IMR-90 (cell line): ENCODE measurements around the gene TMEM170A. TPM values are rescaled to one million over a fixed set of nuclear protein-coding genes. Genes with fewer than 3 reads are reported as not detected.

Experiments
- ATAC-seq: fragments of 200-7000 bp; cut with Tn5 transposase; 2 replicates; pipeline ENCODE4 v1.9.1; 2020; ENCODE audit warnings: low read depth, mild to moderate bottlenecking, moderate library complexity
- BruUV-seq: library from RNA; stranded (reverse); fragments of 400-500 nt; replicated peaks from 2 replicates; lab custom pipeline; 2021; lab: Mats Ljungman, UMichigan
- CTCF ChIA-PET: fragments of 300-600 bp; formaldehyde crosslinking; extraction: SDS; loops from one replicate; lab custom pipeline; 2021; ENCODE audit warnings: antibody characterized with exemption; lab: Yijun Ruan, JAX
- POLR2A ChIA-PET: fragments of 300-600 bp; sonication (Branson Sonifier 250); formaldehyde crosslinking; loops from one replicate; lab custom pipeline; 2022; ENCODE audit warnings: antibody characterized with exemption; ENCODE audit not compliant: unreplicated experiment; lab: Charles Lee
- DNase-seq: peaks from one replicate; pipeline ENCODE4 v3.0.0; 2013
- H2AFZ ChIP-seq: replicated peaks from 2 replicates; pipeline ENCODE3; 2013; ENCODE audit warnings: low read length, mild to moderate bottlenecking; ENCODE audit not compliant: poor library complexity
- H2AK5ac ChIP-seq: 2 replicates; pipeline ENCODE4 v1.6.1; 2013; ENCODE audit warnings: low read depth, low read length, inconsistent platforms
- H2AK9ac ChIP-seq: replicated peaks from 2 replicates; pipeline ENCODE3; 2013; ENCODE audit warnings: mild to moderate bottlenecking, low read depth, low read length, moderate library complexity; ENCODE audit not compliant: poor library complexity
- H2BK120ac ChIP-seq: 2 replicates; pipeline ENCODE4 v1.6.1; 2013; ENCODE audit warnings: low read depth, low read length, inconsistent platforms
- H2BK15ac ChIP-seq: 3 replicates; pipeline ENCODE4 v1.6.1; 2013; ENCODE audit warnings: low read depth, low read length, inconsistent platforms
- H2BK20ac ChIP-seq: 2 replicates; pipeline ENCODE4 v1.6.1; 2013; ENCODE audit warnings: low read depth, mild to moderate bottlenecking, inconsistent platforms, low read length, moderate library complexity
- H2BK5ac ChIP-seq: 2 replicates; pipeline ENCODE4 v1.6.1; 2013; ENCODE audit warnings: mild to moderate bottlenecking, low read depth, low read length, inconsistent platforms; ENCODE audit not compliant: poor library complexity, severe bottlenecking
- H3K14ac ChIP-seq: replicated peaks from 2 replicates; pipeline ENCODE4 v1.6.1; 2013; ENCODE audit warnings: low read depth, low read length, inconsistent platforms
- H3K18ac ChIP-seq: 2 replicates; pipeline ENCODE4 v1.6.1; 2013; ENCODE audit warnings: low read depth, low read length, control low read depth
- H3K23ac ChIP-seq: 2 replicates; pipeline ENCODE4 v1.6.1; 2013; ENCODE audit warnings: low read depth, low read length, inconsistent platforms
- H3K27ac ChIP-seq: 2 replicates; pipeline ENCODE4 v1.5.1; 2013; ENCODE audit warnings: mild to moderate bottlenecking, control low read depth, low read length; ENCODE audit not compliant: insufficient read depth
- H3K27me3 ChIP-seq: 2 replicates; pipeline ENCODE4 v1.6.1; 2013; ENCODE audit warnings: low read length; ENCODE audit not compliant: control insufficient read depth, insufficient read depth
- H3K36me3 ChIP-seq: 2 replicates; pipeline ENCODE4 v1.6.1; 2013; ENCODE audit warnings: low read length, mixed read lengths; ENCODE audit not compliant: control insufficient read depth, insufficient read depth
- H3K4ac ChIP-seq: 2 replicates; pipeline ENCODE4 v1.6.1; 2013; ENCODE audit warnings: low read depth, low read length, inconsistent platforms
- H3K4me1 ChIP-seq: 2 replicates; pipeline ENCODE4 v1.6.1; 2013; ENCODE audit warnings: low read length, mixed read lengths; ENCODE audit not compliant: control insufficient read depth, insufficient read depth
- H3K4me2 ChIP-seq: 2 replicates; pipeline ENCODE4 v1.6.1; 2013; ENCODE audit warnings: low read depth, mild to moderate bottlenecking, control low read depth, low read length, moderate library complexity
- H3K4me3 ChIP-seq: 2 replicates; pipeline ENCODE4 v1.5.1; 2013; ENCODE audit warnings: low read depth, mild to moderate bottlenecking, control low read depth, low read length, moderate library complexity; ENCODE audit not compliant: insufficient read depth
- H3K56ac ChIP-seq: 2 replicates; pipeline ENCODE4 v1.6.1; 2013; ENCODE audit warnings: low read length, inconsistent platforms; ENCODE audit not compliant: insufficient read depth; ENCODE audit errors: extremely low read depth
- H3K79me1 ChIP-seq, 2 experiments: 2 replicates each; pipeline ENCODE4 v1.6.1; 2013; ENCODE audit warnings: low read length in 2 of 2, inconsistent platforms in 1 of 2, low read depth in 1 of 2
- H3K9ac ChIP-seq: 2 replicates; pipeline ENCODE4 v1.6.1; 2013; ENCODE audit warnings: low read depth, low read length, control low read depth
- H3K9me1 ChIP-seq: 2 replicates; pipeline ENCODE4 v1.6.1; 2013; ENCODE audit warnings: low read length, inconsistent platforms; ENCODE audit not compliant: insufficient read depth
- H3K9me3 ChIP-seq: 2 replicates; pipeline ENCODE4 v1.6.1; 2013; ENCODE audit warnings: low read length; ENCODE audit not compliant: control insufficient read depth, insufficient read depth
- H4K20me1 ChIP-seq: 2 replicates; pipeline ENCODE4 v1.6.1; 2013; ENCODE audit warnings: low read length, inconsistent platforms; ENCODE audit not compliant: insufficient read depth
- H4K5ac ChIP-seq: 2 replicates; pipeline ENCODE4 v1.6.1; 2013; ENCODE audit warnings: mild to moderate bottlenecking, low read depth, low read length, control low read depth
- H4K8ac ChIP-seq, 2 experiments: 2 replicates each; pipeline ENCODE4 v1.6.1; 2013; ENCODE audit warnings: low read depth in 2 of 2, low read length in 2 of 2, control low read depth in 1 of 2, inconsistent platforms in 1 of 2
- H4K91ac ChIP-seq: 2 replicates; pipeline ENCODE4 v1.6.1; 2013; ENCODE audit warnings: low read depth, low read length, inconsistent platforms; ENCODE audit not compliant: insufficient read depth
- BHLHE40 ChIP-seq: fragments of 150-350 bp; IDR thresholded peaks from 2 replicates; pipeline ENCODE4 v1.6.1; 2016; ENCODE audit warnings: mild to moderate bottlenecking, low read depth, low read length
- CEBPB ChIP-seq: IDR thresholded peaks from 2 replicates; pipeline ENCODE4 v1.6.1; 2012; ENCODE audit warnings: low read depth, low read length, improper control_type of control experiment
- CHD1 ChIP-seq: IDR thresholded peaks from 2 replicates; pipeline ENCODE4 v1.6.1; 2012; ENCODE audit warnings: low read depth, low read length, improper control_type of control experiment
- MAFK ChIP-seq: IDR thresholded peaks from 2 replicates; pipeline ENCODE4 v1.6.1; 2012; ENCODE audit warnings: low read depth, low read length, improper control_type of control experiment
- MAZ ChIP-seq: IDR thresholded peaks from 2 replicates; pipeline ENCODE4 v1.6.1; 2012; ENCODE audit warnings: low read depth, mild to moderate bottlenecking, low read length, improper control_type of control experiment, moderate library complexity, borderline replicate concordance
- MXI1 ChIP-seq: IDR thresholded peaks from 2 replicates; pipeline ENCODE4 v1.6.1; 2012; ENCODE audit warnings: low read depth, mild to moderate bottlenecking, low read length, moderate library complexity, borderline replicate concordance
- NFE2L2 ChIP-seq: fragments of 150-350 bp; IDR thresholded peaks from 2 replicates; pipeline ENCODE4 v1.6.1; 2016; ENCODE audit warnings: low read depth, mild to moderate bottlenecking, low read length
- POLR2A ChIP-seq: IDR thresholded peaks from 2 replicates; pipeline ENCODE4 v1.6.1; 2012; ENCODE audit warnings: mild to moderate bottlenecking, low read depth, low read length
- RCOR1 ChIP-seq: IDR thresholded peaks from 2 replicates; pipeline ENCODE4 v1.6.1; 2012; ENCODE audit warnings: mild to moderate bottlenecking, low read length, improper control_type of control experiment; ENCODE audit not compliant: insufficient replicate concordance
- RFX5 ChIP-seq: IDR thresholded peaks from 2 replicates; pipeline ENCODE4 v1.8.0; 2012; ENCODE audit warnings: low read depth, mild to moderate bottlenecking, low read length, moderate library complexity
- SMC3 ChIP-seq: fragments of 150-350 bp; IDR thresholded peaks from 2 replicates; pipeline ENCODE4 v1.6.1; 2016; ENCODE audit warnings: low read depth, mild to moderate bottlenecking, antibody characterized with exemption, low read length, moderate library complexity
- WGBS, 2 experiments: methylation state at CpG; one replicate each; pipeline versions ENCODE4 v1.1.5 to v1.1.7; 2013; ENCODE audit warnings: missing lambda C conversion rate in 2 of 2; ENCODE audit not compliant: insufficient read length in 1 of 2; ENCODE audit errors: extremely low coverage in 2 of 2; 5-methylcytosine and 5-hydroxymethylcytosine counted together
- dilution Hi-C: fragments of 300-500 bp; cut with HindIII; formaldehyde crosslinking; loops from one replicate; pipeline ENCODE4 v1.14.3; 2018; ENCODE audit warnings: low sequenced_read_pairs; ENCODE audit not compliant: unreplicated experiment
- in situ Hi-C: fragments of 300-500 bp; cut with MboI; formaldehyde crosslinking; loops from 3 replicates; pipeline ENCODE4 v1.14.3; 2019; ENCODE audit warnings: low sequenced_read_pairs, inconsistent platforms, mixed read lengths
- intact Hi-C: fragments of 100-400 bp; cut with micrococcal nuclease; formaldehyde crosslinking; loops from 2 replicates; pipeline ENCODE4 v1.10.0; 2022
- polyA plus RNA-seq, 3 experiments: library from polyadenylated mRNA; depleted of rRNA; stranded (reverse); fragments of >200 nt; gene quantifications; 2 replicates each; pipeline ENCODE4 v1.2.3, GENCODE V29; 2012; ENCODE audit warnings: low replicate concordance in 1 of 3
- total RNA-seq: library from RNA; depleted of rRNA; stranded (reverse); fragments of >200 nt; gene quantifications from 2 replicates; pipeline ENCODE4 v1.2.3, GENCODE V29; 2012
- TF ChIP-seq, protein P1 (sequence below): conservative IDR thresholded peaks from 2 replicates; pipeline ENCODE4 v1.5.1; 2012; ENCODE audit warnings: mild to moderate bottlenecking, low read depth, low read length, improper control_type of control experiment
- TF ChIP-seq, protein P2 (sequence below): fragments of 150-350 bp; IDR thresholded peaks from 2 replicates; pipeline ENCODE4 v1.6.1; 2017; ENCODE audit warnings: mild to moderate bottlenecking, antibody characterized with exemption, low read length, low read depth

The TMEM170A gene
- total and polyA plus RNA-seq, 2 of the 4 experiments (the other 2 are of a cell fraction), result 7.3 to 10.9 TPM

DNA sequence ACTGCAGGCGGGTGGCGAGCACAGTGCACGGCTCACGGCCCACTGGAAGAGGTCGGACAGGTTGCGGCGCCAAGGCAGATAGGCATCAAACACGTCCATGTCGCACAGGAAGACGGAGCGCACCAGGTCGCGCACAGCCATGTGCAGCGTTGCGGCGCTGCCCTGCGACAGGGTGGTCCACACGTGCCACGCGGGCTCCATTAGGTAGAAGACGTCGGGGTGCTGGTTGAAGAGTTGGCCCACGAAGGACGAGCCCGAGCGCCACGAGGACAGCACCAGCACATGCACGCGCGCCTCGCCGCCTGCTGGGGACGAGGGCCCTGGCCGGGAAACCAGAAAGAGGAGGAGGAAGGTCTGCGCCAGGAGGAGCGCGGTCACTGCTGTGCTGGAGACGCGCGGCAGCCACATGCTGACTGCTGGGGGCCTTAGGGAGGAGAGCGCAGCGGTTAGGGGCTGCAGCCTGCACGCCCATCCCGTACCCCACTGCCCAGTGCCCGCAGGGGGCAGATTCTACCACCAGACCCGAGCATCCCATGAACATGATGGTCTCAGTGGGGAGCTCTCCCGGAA lies 15.0 kb upstream of the TMEM170A start:
- Histone ChIP-seq H3K56ac (no peak overlapping the region), H3K36me3 (no peaks in the 10 kb centered on the region), H4K20me1 (no peaks in the 10 kb centered on the region), H2BK5ac (no peak overlapping the region), H4K5ac (no peak overlapping the region), H4K8ac (no peak overlapping the region), H3K18ac (no peak overlapping the region), H4K91ac (no peak overlapping the region), H3K23ac (no peak overlapping the region), H3K4me2 (no peak overlapping the region), H2AK9ac (no peak overlapping the region), H3K27ac (no peak overlapping the region), H3K9me3 (no peaks in the 10 kb centered on the region), H3K14ac (no peak overlapping the region), H3K9ac (no peak overlapping the region), H2BK15ac (no peak overlapping the region), H2BK120ac (no peak overlapping the region), H3K9me1 (no peaks in the 10 kb centered on the region), H2BK20ac (no peak overlapping the region), H2AFZ (no peak overlapping the region), H3K4ac (no peak overlapping the region), H2AK5ac (no peak overlapping the region), H3K79me1 (no peaks in the 10 kb centered on the region), H3K4me1 (no peaks in the 10 kb centered on the region), H3K27me3 (peaks cover 20% of the 10 kb centered on the region), H3K4me3 (no peak overlapping the region)
- ATAC-seq (no peak), DNase-seq (no peak)
- ChIA-PET CTCF (no interaction called here), POLR2A (no interaction called here)
- intact Hi-C loops, result no loop called here
- BruUV-seq, result no TSS peak
- in situ Hi-C loops, result no loop called here
- dilution Hi-C loops, result no loop called here
- WGBS, 2 experiments, result 94% methylated on average over 30 of the region's 47 CpGs; no CpG with 5 or more reads in 1 of the 2 experiments
- no peak for TF ChIP-seq POLR2A
- no peak for TF ChIP-seq NFE2L2
- TF ChIP-seq, protein P1, sequence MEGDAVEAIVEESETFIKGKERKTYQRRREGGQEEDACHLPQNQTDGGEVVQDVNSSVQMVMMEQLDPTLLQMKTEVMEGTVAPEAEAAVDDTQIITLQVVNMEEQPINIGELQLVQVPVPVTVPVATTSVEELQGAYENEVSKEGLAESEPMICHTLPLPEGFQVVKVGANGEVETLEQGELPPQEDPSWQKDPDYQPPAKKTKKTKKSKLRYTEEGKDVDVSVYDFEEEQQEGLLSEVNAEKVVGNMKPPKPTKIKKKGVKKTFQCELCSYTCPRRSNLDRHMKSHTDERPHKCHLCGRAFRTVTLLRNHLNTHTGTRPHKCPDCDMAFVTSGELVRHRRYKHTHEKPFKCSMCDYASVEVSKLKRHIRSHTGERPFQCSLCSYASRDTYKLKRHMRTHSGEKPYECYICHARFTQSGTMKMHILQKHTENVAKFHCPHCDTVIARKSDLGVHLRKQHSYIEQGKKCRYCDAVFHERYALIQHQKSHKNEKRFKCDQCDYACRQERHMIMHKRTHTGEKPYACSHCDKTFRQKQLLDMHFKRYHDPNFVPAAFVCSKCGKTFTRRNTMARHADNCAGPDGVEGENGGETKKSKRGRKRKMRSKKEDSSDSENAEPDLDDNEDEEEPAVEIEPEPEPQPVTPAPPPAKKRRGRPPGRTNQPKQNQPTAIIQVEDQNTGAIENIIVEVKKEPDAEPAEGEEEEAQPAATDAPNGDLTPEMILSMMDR, result no peak
- no peak for TF ChIP-seq MAZ
- TF ChIP-seq MAFK, result no peak
- TF ChIP-seq, protein P2, sequence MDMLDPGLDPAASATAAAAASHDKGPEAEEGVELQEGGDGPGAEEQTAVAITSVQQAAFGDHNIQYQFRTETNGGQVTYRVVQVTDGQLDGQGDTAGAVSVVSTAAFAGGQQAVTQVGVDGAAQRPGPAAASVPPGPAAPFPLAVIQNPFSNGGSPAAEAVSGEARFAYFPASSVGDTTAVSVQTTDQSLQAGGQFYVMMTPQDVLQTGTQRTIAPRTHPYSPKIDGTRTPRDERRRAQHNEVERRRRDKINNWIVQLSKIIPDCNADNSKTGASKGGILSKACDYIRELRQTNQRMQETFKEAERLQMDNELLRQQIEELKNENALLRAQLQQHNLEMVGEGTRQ, result no peak
- no peak for TF ChIP-seq CEBPB
- no peak for TF ChIP-seq MXI1
- no peak for TF ChIP-seq CHD1
- no peak for TF ChIP-seq SMC3
- no peak for TF ChIP-seq RFX5
- no peak for TF ChIP-seq RCOR1
- TF ChIP-seq BHLHE40, result no peak
